ENCODE results near the gene DUSP15.
A peak's percentile ranks its signal among the peaks of the same experiment; 100 is the strongest.
"Not testable (repeated sequence)": the region's sequence is repeated elsewhere in the genome, so short reads cannot be mapped to it uniquely, and the experiment has no call there.

Gene DUSP15

DNA sequence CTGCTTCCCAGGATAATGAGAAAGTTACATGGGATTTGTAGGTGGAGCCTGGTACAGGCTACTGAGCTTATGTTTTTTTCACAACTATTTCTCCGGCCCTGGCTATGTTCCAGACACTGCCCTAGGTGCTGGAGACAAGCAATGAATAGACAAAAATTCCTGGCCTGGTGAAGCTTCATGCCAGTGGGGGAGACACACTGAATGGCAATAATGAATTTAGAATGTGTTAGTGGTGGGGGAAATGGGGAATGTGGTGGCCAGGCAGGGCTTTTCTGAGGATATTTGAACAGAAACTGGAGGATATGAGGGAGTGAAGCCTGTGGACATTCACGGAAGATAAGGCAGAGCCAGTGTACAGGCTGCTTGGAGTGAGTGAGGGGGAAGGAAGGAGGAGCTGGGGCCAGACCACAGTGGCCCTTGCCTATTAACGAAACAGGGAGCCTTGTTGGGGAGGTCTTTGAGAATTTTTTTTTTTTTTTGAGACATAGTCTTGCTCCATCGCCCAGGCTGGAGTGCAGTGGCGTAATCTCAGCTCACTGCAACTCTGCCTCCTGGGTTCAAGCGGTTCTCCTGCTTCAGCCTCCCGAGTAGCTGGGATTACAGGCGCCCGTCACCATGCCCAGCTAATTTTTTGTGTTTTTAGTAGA, 31.6 kb downstream of the DUSP15 start:
- DNase-seq, result no peak

DNA sequence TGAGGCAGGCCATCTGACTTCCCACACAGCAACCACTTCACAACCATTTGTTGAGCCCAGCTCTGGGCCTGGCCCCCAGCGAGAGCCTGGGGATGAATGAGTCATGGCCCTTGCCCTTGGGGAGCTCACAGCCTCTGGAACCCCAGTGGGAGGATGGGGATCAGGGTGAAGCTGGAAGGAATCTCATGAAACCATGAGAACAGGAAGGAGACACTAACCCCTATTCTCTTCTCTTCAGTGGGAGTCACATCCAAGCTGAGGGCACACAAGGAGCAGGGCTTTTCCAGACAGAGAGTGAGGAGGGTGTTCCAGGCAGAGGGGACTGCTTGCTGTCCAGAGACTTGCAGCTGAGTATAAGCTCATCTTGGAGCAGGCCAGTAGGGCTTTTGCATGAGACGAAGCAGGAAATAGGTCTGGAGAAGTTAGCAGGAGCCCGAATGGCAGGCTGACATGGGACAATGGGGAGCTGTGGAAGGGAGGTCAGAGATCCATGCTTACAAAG, 32.4 kb downstream of the DUSP15 start:
- DNase-seq, result no peak

DNA sequence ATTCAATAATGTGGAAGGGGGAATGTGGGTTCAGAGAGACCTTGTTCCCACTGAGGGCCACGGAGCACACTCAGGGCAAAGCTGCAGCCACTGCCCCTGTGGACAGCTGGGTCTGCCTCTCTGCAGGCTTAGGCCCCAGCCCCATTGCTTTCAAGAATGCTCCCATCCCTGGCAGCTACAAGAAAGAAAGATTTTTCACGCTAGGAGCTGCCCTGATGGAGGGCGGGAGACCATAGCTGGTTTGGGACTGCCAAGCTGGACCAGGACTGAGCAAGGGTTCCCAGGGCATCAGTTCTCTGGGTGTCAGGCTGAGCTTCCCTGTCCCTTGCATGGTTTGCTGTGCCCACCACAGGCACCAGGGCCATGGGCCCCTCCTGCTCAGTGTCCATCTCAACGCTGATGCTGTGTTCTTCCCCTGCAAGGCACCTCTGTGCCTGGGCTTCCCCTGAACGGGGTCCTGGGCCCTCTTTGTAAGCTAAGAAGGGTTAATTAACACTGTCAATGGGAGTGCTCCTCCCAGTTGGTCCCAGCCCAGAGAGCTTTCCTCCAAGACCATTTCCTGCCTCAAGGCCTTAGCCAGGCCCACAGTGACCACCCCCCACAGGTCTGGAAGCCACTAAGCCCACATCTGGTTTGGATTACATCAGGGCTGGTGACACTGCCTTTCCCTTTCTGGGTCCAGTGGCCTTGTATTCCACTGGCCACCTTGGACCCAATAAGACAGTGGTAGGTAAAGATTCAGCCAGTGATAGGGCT, 33.3 kb downstream of the DUSP15 start:
- no peak for DNase-seq

DNA sequence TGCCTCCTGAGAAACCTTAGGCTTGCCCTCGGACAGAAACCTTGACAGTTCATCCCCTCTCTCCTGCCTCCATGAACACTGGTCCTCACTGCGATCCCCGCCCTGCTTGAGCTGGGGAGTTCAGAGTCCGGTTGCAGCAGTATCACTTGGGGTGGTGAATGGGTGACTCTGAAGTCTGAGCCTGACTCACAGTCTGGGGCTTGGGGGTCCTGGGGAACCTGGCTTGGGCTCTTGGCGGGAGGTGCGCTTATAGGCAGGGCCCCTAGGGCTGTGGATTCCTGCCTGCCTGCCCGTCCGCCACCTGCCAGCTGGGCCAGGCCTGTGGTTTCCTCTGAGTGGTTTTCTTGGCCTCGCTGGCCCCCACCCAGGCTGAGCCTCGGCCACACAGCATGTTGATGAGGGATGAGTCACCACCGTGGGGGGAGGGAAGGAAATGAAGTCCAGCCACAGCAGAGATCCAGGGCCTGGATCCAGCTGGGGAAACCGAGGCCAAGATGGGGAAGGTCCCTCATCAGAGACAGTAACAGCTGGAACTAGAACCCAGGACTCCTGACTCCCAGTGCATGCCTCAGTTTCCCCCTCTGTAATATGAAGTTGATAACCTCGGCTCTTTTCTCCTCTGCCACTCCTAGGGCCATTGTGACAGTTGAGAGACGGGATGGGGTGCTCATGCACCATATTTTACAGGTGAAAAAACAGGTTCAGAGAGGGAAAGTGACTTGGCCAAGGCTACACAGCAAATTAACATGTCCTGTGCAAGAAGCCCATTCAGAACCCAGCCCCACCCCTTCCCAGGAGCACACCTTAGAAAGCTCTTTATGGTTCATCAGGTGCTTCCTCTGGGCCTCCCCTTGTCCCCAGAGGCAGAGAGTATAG, 34.1 kb downstream of the DUSP15 start:
- DNase-seq, result no peak

DNA sequence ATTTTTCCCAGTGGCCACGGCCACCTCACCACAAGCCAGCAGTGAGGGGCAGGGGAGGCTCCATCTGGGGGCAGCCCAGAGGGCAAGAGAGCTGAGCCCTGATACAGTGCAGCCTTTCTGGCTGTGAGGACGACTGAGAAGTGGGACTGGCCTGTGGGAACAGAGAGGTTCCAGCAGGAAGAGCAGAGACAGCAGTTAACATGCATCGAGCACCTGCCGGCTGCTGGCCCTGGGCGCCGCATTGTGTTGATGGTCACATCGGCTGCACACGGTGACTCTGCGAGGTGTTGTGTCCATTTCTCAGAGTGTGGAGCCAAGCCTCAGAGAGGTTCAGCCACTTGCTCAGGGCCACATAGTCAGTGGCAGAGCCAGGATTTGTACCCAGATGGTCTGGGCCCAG, 34.8 kb downstream of the DUSP15 start:
- DNase-seq, result no peak

DNA sequence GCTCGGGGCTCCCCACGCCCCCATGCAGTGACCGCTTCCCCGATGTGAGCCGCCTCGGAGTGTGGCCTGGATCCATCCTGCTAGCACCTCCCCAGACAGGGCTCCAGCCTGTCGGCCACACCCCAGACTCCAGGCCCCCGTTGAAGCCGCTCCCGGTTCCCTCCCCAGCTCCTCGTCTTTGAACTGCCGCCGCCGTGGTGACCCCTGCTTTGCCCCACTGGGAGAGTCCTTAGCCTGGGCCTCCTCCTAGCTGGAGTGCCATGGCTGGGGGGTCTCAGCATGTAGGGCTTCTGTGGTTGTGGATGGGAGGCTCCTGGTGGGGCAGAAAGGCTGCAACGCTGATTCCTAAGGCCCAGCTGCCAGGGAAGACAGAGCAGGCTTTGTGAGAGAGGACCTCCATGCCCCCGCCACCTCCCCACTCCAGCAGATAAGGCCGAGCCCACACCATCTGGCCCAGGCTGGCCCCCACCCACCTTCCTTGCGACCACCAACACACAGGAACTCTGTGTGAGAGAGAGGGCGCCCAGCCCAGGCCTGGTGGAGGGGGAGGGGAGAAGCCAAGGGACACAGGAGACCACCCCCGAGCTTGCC, 36.3 kb downstream of the DUSP15 start:
- no peak for DNase-seq

DNA sequence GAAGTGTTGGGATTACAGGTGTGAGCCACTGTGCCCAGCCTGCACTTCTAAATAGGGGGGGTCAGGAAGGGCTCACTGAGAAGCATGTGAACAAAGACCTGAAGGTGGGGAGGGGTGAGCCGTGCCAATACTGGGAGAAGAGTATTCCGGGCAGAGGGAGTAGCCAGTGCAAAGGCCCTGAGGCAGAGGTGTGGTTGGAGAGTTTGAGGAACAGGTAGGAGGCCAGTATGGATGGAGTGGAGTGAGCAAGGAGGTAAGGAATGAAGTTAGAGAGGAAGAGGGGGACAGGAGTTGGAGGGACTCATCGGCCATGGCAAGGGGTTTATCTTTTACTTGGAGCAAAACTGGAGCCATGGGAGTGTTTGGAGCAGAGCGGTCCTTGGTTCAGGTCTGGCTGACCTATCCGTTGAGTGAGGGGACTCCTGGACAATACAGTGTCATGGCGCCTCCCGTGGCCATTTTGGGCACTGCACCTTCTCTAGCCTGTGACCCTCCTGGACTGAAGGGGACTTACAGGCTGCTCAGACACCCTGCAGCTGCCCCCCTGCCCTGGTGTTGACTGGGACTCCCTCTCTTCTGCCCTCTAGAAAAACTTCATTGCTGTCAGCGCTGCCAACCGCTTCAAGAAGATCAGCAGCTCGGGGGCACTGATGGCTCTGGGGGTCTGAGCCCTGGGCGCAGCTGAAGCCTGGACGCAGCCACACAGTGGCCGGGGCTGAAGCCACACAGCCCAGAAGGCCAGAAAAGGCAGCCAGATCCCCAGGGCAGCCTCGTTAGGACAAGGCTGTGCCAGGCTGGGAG, 37.0 kb downstream of the DUSP15 start:
- DNase-seq, result no peak

DNA sequence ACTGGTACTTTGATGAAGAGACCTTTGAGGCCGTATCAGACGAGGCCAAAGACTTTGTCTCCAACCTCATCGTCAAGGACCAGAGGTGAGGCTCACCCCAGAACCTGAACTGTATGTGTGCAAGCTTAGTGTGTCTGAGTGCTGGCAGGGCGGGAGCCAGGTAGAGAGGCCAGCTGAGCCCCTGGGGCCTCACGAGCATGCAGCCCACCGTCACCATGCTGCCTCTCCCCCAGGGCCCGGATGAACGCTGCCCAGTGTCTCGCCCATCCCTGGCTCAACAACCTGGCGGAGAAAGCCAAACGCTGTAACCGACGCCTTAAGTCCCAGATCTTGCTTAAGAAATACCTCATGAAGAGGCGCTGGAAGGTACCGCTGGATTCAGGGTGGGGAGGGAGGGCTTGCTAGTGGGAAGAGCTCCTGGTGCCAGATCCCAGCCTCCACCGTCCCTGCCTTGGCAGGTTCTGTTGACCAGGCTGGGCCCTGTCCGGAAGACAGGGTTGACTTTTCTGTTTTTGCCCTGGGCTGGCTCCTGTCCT, 38.5 kb downstream of the DUSP15 start:
- no peak for DNase-seq

DNA sequence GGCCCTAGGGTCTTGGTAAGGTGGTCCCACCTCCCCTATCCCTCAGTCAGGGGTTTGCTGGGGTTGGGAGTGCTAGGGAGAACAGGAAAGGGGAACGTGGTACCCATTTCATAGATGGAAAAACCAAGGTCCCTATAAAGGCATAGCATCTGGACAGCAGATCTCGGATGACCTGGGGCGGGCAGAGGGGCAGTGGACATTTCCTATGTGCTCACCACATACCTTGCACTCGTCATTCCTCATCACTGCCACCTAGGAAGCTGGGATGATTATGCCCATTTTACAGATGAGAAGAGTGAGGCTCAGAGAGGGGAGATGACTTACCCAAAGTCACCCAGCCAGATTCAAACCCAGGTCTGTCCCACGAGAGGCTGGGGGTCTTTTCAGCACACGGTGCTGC, 39.1 kb downstream of the DUSP15 start:
- DNase-seq, result no peak

DNA sequence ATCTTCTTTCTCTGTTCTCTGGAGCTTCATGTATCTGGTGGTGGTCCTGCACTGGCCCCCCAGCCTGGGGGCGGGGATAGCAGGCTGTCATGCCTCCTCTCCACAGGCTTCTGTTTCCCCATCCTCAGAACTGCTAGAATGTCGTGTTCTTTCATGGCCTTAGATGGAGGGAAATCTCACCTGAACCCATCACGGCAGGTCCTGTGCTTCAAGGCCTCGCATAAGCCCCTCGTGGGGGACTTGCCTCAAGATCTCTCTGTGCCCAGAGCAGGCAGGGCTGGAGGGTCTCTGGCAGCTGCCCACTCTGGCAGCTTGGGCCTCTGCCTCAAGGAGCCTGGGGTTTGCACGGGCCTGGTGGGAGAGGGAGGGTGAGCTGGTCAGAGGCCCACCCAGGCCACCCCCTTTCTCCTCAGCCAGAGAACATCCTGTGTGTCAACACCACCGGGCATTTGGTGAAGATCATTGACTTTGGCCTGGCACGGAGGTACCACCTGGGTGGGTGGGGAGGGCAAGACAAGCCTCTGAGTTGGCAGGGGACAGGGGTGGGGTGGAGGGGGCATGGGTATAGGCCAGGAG, 39.8 kb downstream of the DUSP15 start:
- DNase-seq, result no peak

DNA sequence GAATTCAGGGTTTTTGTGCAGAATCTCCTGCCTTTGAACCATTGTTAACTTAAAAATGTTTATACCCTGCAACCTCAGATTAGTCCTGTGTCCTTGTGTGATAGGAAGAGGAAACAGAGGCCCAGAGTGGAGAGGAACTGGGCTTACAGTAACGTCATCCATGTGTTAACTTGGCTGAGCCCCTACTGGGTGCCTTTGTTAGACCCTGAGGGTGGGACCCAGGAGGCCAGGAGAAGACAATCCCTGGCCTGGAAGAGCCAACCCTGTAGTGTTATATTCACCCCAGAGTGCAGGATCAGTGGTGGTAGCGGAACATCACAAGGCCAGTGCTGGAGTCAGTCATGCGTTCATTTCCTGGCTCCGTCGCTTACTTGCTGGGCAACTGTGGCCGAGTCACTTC, 40.6 kb downstream of the DUSP15 start:
- no peak for DNase-seq

DNA sequence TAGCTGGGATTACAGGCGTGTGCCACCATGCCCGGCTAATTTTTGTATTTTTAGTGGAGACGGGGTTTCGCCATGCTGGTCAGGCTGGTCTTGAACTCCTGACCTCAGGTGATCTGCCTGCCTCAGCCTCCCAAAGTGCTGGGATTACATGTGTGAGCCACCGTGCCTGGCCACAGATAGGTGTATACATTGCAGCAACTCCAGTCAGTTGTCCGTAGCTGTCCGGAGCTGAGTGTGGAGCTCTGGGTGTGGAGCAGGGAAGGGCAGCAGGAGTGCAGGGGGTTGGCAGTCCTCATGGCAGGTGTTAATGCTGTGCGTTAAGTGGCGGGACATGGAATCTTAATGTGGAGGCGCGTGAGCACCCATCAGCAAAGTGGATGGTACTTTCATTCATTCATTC, 42.3 kb downstream of the DUSP15 start:
- DNase-seq, result not testable (repeated sequence)

DNA sequence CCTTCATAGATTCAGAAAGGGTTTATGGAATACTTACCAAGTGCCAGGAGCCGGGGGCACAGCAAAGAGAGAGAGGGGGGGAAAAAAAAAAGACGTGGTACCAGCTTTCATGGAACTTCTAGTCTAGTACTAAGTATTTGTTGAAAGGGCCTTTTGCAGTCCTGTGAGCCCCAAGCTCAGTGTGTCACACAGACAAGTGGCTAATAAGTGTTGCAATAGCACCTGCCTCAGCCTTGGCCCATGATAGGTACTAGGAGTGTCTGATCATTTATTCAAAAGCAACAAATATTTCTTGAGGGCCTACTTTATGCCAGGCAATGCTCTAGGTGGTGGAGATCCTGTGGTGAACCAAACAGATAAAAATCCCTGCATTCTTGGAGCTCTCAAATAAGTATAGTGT, 43.3 kb downstream of the DUSP15 start:
- no peak for DNase-seq

DNA sequence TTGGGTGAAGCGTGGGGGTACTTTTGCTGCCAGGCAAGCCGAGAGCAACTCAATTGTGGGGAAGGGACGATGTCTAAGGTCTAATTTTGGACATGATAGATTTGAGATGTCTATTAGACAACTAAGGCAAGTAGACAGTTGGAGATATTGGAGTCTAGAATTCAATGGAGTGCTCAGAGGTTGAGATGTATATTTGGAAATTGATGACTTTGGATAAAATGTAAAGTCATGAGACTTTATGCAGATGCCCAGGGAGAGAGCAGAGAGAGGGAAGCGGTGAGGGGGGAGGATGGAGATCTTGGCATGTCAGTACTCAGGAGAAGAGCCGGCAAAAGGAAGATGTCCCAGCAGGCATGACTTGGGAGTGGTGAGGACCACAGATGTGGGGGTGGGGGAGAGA, 44.3 kb downstream of the DUSP15 start:
- no peak for DNase-seq

DNA sequence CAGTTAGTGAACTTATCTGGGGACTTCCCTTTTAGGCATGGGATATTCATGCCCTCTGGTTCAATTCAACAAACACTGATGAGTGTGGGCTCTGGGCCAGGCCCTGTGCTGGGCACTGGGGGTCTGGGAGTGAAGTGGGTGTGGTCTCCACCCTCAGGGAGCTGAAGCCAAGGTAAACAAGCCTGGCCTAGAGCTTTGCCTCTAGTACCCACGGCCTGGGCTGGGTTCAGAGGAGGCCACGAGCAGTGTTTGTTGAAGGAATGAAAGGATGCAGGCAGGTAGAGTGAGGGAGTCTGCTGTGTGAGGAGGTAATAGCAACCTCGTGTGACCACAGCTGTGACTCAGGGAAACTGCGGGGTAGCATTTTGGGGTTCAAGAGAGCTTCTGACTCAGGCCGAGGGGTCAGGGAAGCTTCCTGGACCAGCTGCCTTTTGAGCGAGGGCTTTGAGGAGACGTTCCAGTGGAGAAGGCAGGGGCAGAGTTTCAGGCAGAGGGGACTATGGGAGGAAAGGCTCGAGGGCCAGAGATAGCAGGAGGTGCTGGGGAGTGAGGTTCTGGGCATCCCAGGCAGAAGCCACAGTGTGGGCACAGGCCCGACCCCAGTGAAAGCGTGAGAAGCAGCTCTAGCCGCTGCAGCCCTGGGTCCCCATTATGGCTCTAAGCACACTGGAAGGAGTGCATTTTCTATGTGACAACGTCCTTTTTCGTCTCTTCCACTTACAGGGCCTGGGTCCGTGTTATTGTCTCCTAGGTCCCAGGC, 45.6 kb downstream of the DUSP15 start:
- no peak for DNase-seq

DNA sequence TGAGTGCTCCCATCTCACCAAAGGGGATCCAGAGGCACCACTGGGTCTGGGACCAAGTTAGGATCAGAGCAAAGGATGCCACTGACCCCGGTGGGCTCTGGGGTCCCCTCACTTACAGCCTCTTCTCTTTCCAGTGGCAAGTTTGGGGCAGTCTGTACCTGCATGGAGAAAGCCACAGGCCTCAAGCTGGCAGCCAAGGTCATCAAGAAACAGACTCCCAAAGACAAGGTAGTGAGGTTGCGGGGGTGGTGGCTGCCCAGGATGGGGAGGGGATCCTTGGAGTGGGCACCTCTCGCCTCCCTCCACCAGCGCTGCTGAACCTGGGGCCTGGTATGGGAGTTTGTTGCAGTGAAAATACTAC, 46.2 kb downstream of the DUSP15 start:
- DNase-seq, result no peak

DNA sequence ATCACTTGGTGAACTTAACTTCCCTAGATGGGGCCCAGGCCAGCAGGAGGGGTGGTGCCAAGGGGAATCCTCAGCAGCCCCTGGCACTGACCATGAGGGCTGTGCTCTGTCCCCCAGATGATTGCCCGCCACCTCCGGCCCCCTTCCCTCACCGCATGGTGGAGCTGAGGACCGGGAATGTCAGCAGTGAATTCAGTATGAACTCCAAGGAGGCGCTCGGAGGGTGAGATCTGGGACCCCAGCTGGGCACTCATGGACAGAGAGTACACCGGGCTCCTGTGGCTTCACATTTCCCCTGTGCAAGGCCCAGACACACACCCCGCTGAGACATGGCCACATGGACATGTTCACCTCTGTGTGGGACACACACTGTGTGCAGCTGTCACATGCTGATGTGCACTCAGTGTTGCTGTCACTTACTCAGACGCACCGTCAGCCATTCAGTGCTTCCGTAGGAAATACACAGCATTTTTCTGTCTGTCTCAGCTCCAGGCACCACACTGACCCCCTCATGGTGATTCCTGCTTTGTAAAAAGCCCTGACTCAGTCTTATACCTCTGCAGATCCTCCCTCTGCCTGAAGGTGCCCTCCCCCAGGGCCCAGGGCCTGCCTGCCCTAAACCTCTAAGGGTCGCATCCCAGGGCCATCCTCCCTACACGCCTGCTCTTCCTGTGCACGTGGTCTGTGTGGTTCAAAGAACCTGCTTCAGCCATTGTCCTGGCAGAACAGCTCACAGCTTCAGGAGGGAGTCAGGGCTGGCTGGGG, 46.8 kb downstream of the DUSP15 start:
- no peak for DNase-seq

DNA sequence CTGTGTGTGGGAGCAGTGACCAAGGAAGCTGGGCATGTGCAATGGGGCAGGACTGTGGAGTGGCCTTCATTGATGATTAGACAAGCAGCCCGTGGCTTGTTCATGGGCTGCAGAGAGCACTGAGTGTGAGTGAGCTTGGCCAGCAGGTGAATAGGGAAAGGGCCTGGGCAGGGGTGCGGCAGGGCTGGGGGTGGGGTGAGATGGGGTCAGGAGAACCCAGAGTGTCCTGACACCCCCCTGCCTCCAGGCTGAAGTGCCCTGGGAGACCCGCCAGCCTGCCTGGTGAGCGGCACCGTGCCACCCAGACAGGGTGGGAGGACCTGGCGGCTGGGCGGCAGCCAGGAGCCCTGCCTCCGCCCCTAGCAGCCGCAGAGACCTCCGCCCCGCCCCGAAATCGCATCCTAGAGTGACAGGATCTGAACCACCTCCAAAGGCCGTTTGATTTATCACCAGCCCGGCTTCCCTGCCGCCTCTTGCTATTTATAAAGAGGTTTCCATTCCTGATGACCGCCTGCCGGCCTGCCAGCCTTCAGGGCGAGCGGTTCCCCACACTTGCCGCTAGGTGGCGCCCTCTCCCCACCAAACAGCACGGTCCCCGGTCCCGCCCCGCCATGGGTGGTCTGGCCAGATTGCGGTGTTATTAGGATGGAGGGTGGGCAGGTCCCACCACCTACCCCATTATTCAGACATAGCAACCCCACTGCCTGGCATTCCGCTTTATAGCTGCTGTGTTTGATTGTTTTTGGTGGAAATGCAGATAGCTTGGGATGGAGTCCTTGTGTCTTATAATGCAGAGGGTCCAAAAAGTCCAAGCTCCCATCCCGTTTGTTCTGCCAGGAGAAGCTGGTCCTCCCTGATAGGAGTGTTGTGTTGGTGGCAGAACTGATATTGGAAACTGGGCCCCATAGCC, 47.7 kb downstream of the DUSP15 start:
- peak; percentile 68 for DNase-seq

DNA sequence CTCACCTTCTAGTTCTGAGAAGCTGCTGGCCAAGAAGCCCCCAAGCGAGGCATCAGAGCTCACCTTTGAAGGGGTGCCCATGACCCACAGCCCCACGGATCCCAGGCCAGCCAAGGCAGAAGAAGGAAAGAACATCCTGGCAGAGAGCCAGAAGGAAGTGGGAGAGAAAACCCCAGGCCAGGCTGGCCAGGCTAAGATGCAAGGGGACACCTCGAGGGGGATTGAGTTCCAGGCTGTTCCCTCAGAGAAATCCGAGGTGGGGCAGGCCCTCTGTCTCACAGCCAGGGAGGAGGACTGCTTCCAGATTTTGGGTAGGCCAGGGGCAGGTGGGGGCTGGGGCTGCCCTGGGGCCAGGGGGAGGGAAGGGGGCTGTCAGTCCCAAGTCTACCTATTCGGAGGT, 48.9 kb downstream of the DUSP15 start:
- DNase-seq, result no peak

All from NCI-H1417 treated with DMSO at 0.1 percent for 48 hours (cell line).